ENCODE measurements around the gene TLCD5. TPM values are rescaled to one million over a fixed set of nuclear protein-coding genes. Genes with fewer than 3 reads are reported as not detected.

TLCD5 gene
- total RNA-seq, 2 donors from 2014 or later = 11.3 to 18.7 TPM

DNA sequence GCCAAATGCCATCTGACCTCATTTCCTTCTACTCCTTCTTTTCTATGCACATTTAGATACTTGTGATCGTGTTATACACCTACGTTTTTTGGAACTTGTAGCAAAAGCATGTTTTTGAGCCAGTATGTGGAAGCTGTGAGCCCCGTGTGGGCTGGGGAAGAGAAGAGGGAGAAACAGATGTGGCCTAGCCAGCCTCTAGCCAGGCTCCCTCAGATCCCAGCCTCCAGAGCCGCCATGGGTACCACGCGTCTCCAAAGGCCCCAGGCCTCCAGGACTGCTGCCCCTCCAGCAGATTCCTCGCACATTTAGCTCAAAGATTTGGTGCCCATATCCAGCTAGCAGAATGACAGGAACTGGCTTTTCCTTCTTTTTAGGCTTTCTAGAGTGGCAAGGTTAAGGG is 17.0 kb upstream of the TLCD5 start:
- DNase-seq (ENCODE audit: low spot score) = no peak
- H3K27me3 ChIP-seq = no peaks in the 10 kb centered on the region
- no peak overlapping the region for H3K4me3 ChIP-seq
- H3K9me3 ChIP-seq = no peaks in the 10 kb centered on the region
- TF ChIP-seq, protein P1, sequence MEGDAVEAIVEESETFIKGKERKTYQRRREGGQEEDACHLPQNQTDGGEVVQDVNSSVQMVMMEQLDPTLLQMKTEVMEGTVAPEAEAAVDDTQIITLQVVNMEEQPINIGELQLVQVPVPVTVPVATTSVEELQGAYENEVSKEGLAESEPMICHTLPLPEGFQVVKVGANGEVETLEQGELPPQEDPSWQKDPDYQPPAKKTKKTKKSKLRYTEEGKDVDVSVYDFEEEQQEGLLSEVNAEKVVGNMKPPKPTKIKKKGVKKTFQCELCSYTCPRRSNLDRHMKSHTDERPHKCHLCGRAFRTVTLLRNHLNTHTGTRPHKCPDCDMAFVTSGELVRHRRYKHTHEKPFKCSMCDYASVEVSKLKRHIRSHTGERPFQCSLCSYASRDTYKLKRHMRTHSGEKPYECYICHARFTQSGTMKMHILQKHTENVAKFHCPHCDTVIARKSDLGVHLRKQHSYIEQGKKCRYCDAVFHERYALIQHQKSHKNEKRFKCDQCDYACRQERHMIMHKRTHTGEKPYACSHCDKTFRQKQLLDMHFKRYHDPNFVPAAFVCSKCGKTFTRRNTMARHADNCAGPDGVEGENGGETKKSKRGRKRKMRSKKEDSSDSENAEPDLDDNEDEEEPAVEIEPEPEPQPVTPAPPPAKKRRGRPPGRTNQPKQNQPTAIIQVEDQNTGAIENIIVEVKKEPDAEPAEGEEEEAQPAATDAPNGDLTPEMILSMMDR (IDR thresholded peaks at IDR 0.05) = no peak
- no peaks in the 10 kb centered on the region for H3K36me3 ChIP-seq
- peaks cover 0 to 4% of the 10 kb centered on the region in 2 donors for H3K4me1 ChIP-seq
- H3K27ac ChIP-seq = no peak overlapping the region

DNA sequence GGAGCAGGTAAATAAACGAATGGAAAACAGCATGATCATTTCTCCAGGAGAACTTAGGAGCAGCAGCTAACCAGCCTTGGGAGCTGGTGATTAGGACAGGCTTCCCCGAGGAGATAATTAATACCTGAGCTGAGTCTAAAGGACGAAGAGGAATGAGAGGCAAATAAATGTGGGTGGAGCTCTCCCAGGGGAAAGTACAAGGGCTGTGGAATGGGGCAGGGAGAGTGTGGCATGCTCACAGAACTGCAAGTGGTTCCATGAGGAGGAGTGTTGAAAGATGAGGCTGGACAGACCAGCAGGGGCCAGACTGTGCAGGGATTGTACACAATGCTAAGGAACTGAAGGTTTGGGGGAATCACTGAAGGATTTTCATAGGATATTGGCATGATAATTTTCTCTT is 14.2 kb upstream of the TLCD5 start:
- TF ChIP-seq, protein P1 (IDR thresholded peaks at IDR 0.05) = no peak
- Histone ChIP-seq H3K27me3 (no peaks in the 10 kb centered on the region), H3K9me3 (no peaks in the 10 kb centered on the region), H3K4me1 (peaks cover 0 to 11% of the 10 kb centered on the region in 2 donors), H3K27ac (no peak overlapping the region), H3K4me3 (no peak overlapping the region), H3K36me3 (no peaks in the 10 kb centered on the region)
- DNase-seq (ENCODE audit: low spot score) = no peak

DNA sequence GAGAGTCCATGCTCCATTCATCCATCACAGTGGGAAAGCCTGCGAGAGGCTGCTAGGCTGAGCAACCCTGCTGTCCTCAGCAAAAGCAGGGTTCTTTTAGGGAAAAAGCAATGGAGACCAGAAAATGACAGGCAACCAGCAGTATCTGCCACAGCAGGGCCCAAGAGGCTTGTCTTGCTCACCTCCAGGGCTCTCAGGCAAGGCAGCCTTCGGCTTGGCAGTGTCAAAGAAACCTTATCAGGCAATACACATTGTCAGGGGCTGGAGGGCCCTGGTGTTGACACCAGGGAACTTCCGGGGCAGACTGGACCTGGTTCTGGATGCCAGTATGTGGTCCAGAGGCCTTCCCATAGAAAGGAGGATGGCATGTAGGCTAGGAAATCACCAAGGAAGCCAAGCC is 10.2 kb upstream of the TLCD5 start:
- TF ChIP-seq, protein P1 (IDR thresholded peaks at IDR 0.05) = no peak
- DNase-seq (ENCODE audit: low spot score) = no peak
- no peak overlapping the region for H3K27ac ChIP-seq

DNA sequence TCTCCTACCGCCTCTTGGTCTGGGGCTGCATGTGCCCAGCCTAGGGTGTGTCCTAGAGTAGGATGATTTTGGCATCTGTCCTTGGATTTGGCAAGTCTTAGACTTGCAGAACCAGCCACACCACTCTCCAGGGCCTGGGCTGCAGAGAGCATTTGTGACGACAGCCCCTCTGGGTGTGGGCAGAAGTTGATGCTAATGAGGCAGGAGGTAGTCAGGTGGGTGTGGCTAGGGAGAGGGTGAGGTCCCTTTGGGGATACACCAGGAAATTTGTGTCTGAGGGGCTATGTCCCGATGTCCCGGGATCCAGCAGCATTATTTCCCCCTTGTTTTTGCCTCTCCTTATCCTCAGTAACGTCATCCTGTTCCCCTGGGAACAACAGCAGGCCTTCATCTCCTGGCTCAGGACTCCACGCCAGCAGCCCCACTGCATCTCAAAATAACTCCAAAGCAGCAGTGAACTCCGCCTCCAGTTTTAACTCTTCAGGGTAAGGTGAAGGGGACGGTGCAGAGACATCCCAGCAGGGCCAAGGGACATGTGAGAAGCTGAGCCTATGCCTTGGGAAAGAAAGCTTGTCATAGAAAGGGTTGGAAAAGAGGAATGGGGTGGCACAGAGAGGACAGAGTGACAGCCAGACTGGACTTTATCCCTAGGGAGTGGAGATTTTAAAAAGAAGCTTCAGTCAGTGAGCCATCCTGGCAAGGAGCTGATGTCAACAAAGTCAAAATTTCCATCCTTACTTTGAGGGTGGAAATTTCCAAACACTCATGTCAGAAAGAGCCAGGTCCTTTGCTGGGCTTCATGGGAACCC is 8.0 kb upstream of the TLCD5 start:
- H3K27ac ChIP-seq = peak overlapping the region; percentile 64 to 72
- H3K4me3 ChIP-seq = no peak overlapping the region

More for the DNA sequence above, 10.2 kb upstream of the TLCD5 start:
- Histone ChIP-seq H3K36me3 (no peaks in the 10 kb centered on the region), H3K9me3 (no peaks in the 10 kb centered on the region), H3K27me3 (no peaks in the 10 kb centered on the region), H3K4me3 (no peak overlapping the region), H3K4me1 (peaks cover 0 to 26% of the 10 kb centered on the region in 2 donors)

DNA sequence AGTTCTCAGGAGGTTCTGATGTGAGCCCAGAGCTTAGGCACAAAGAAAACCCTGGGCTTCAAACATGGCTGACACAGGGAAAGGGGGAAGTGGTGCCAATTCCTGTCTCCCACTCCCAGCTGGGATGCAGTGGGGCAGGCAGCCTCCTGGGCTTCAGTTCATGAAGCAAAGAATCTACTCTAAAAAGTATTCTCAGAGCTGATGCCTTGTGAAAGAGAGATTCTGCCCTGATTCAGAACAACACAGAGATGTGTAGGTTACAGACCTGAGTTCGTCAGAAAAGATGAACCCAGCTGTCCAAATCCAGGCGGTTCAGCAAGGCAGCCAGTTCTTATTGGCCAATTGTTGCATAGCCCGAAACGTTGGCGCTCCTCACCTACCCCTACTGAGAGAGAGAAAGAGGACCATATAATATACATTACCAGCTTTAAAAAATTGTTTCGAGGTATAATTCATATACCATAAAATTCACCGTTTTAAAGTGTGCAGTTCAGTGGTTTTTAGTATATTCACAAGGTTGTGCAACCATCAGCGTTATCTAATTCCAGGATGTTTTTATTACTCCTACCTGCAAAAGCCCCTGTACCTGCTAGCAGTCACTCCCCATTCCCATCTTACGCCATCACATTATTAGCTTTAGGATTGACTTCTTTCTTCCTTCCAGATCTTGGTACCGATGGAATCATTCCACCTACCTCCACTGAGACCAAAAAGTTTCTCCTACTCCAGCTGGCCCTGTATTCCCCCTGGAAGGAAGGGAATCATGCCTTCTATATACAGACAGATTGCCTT is 7.2 kb upstream of the TLCD5 start:
- Histone ChIP-seq H3K27ac (peak overlapping the region; percentile 64 to 72), H3K4me3 (no peak overlapping the region), H3K4me1 (peaks cover 0 to 26% of the 10 kb centered on the region in 2 donors), H3K36me3 (no peaks in the 10 kb centered on the region), H3K27me3 (no peaks in the 10 kb centered on the region), H3K9me3 (no peaks in the 10 kb centered on the region)
- TF ChIP-seq, protein P1 (IDR thresholded peaks at IDR 0.05) = no peak
- DNase-seq (ENCODE audit: low spot score) = no peak

More for the DNA sequence above, 8.0 kb upstream of the TLCD5 start:
- H3K4me1 ChIP-seq = peaks cover 0 to 26% of the 10 kb centered on the region in 2 donors
- no peaks in the 10 kb centered on the region for H3K27me3 ChIP-seq
- no peaks in the 10 kb centered on the region for H3K9me3 ChIP-seq
- no peaks in the 10 kb centered on the region for H3K36me3 ChIP-seq
- DNase-seq (ENCODE audit: low spot score) = peak; percentile 81
- TF ChIP-seq, protein P1 (IDR thresholded peaks at IDR 0.05) = no peak
